Measurements from ENCODE around the gene LITAFD.
A peak's percentile ranks its signal among the peaks of the same experiment; 100 is the strongest.
"Not testable (repeated sequence)": the region's sequence is repeated elsewhere in the genome, so short reads cannot be mapped to it uniquely, and the experiment has no call there.

Gene LITAFD

DNA sequence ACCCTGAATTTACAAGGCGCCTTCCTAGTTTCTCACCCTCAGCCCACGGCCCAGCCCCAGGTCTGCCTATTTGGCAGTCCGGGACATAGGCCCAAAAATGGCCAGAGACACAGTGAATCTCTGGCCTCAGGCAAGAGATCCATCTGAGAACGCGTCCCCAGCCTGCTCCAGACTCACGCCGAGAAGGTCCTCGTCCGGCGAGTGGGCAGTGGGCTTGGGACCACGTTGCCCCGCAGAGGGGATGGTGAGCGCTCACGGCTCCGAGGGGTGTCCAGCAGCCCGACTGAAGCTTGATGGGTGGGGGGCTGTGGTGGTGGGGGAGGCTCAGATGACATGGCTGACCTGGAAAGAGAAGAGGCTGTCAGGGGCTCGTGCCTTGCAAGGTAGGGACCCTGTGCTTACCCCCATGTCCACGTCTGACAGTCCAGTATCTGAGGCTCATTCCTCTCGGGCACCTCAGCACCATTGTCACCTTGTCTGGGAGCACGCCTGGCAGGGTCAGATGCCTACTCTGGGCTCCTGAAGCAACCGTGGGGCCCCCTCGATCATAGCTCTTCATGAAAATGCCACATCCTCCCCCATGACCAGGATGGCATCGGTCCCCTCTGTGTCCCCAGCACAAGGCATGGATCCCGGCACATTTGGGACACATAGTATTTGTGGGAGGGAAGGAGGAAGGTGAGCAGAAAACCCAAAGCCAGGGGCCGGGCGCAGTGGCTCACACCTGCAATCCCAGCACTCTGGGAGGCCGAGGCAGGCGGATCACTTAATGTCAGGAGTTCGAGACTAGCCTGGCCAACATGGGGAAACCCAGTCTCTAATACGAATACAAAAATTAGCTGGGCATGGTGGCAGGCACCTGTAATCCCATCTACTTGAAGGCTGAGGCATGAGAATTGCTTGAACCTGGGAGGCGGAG is 22.9 kb upstream of the LITAFD start:
- no peak for DNase-seq

DNA sequence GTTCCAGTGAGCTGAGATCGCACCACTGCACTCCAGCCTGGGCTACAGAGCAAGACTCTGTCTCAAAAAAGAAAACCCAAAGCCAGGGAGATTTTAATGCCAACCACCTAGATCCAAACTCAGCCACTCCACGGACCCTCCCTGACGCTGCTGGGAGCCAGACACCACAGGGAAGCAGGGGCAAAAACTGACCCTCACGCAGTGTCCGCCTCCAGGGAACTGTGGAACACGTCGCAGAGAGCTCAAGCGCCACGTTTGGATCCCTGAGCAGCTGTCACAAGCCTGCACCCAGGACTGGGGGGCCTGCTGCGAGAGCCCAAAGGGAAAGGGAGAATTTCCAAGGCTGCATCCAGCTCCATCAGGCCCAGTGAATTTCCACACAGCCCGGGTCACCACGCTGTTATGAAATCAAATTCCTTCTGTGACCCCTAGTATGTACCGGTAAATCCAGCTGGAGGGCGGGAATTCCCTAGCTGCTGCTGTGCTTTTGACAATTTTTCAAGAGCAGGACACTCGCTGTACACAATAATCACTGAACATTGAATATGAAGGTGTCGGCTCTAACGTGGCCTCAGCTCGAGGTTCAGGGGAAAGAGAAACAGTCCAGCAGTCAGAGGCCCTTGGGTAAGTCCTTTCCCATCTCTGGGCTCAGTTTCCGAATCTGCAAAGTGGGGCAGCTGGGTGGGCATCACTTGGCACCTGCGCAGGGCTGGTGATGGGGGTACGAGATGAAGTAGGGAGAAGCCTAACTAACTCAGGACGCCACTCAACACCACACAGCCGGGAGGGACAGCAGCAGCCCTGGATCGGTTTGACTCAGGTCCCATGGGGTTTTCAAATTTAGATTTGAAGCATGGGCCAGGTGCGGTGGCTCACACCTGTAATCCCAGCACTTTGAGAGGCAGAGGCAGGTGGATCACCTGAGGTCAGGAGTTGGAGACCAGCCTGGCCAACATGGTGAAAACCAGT is 22.0 kb upstream of the LITAFD start:
- DNase-seq, result no peak

DNA sequence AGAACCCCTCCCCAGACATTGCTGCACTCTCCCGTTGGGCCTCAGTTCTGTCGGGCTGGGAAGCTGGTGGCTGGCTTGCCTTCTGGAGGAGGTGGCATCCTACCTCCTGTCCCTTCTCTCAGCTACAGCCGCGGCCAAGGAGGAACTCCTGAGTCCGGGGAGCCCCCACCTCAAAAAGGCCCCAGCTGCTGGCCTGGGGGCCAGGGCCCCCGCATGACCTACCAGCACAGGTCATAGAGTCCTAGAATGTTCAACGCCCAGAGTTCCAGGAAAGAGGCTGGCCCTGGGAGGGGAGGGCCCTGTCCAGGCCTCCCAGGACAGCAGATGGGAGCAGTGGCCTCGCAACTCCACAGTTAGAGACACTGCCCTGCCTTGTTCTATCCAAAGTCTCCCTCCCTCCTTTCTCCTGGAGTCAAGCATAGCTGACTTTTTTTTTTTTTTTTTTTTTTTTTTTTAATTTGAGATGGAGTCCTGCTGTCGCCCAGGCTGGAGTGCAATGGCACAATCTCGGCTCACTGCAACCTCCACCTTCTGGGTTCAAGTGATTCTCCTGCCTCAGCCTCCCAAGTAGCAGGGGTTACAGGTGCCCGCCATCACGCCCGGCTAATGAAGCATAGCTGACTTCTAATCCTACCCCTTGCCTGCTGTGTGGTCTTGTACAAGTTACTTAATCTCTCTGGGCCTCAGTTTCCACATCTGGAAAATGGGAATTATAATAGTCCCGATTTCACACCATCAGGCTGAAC is 20.4 kb upstream of the LITAFD start:
- peak in 1 of 14 donors; percentile 30 for DNase-seq

DNA sequence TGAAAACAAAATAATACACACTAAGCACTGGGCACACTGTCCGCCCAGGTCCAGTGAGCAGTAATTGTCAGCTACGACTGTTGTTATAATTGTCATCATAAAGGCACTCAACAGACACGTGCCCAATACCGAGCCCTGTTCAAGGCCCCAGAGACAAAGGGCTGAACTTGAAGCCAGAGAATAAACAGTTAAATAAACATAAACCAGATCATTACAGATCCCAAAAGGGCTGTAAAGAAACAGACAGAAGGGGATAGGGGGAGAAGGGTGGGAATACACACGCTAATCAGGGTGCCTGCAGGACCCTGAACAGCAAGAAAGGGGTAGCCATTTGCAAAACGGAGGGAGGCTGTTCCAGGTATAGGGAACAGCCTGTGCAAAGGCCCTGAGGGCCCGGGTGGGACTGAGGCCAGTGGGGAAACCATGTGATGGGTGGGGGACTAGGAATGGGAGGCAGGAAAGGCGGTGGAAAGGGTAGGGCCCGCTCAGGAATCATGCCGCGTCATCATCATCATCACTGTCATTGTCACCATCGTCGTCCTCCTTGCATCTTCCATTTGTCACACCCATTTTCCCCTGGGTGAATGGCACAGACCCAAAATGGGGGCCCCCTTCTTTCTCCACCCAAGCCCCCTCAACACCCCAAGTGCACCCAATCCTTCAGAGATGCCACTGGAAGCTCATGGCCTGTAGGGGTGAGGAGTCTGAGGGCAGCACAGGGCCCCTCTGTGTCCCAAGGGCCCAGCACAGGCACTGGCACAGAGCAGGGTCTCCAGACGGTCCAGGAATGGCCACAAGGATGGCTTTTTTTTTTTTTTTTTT is 19.6 kb upstream of the LITAFD start:
- DNase-seq, result no peak

GRCh38 chr16:8863594-8864424 is 18.3 kb upstream of the LITAFD start:
- peak in 13 of 14 donors; percentile 16 to 92 (median 80) for DNase-seq

- no peak for DNase-seq
Observed at GRCh38 chr16:8864480-8865110, 17.6 kb upstream of the LITAFD start.

GRCh38 chr16:8865145-8865882 is 16.8 kb upstream of the LITAFD start:
- no peak for DNase-seq

- DNase-seq, result peak in 8 of 14 donors; percentile 15 to 54 (median 30)
Observed at GRCh38 chr16:8866118-8866883, 15.8 kb upstream of the LITAFD start.

DNA sequence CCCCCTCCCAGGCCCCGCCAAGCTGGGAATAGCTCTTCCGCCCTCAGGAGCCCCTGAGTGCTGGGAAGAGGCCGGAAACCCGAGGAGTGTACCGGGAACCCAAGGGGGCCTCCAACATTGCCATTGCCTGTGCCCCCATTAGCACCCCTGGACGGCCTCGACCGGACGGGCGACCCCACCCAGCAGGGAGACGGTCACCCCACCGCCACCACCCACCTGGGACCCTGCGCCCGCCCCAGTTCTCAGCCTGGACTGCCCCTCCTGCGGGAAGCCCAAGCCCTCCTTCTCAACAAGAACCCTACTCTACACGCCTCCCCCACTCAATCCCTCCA is 15.3 kb upstream of the LITAFD start:
- DNase-seq, result no peak

GRCh38 chr16:8867216-8867931 is 14.8 kb upstream of the LITAFD start:
- peak in 10 of 14 donors; percentile 19 to 52 (median 36) for DNase-seq

DNA sequence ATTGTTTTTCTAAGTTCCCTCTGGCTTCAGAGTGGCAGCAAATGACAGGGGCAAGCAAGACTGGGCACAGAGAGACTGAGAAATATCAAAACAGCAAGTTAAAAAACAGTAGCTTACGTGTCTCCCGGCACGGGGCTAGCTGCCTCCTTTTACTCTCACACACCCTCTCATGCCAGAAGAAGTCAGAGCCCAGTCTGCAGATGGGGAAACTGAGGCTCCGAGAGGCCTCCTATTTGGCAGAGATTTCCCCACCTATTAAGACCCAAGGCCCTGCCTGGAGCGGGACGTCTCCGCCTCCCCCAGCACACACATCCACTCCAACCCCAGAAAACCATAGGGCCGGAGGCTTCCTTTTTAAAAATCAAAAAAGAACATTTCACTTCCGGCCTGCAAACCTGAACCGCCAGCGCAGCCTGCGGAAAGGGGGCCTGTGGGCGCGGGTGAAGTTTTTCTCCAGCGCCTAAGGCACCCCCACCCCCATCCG is 14.2 kb upstream of the LITAFD start:
- peak in 1 of 14 donors; percentile 48 for DNase-seq

GRCh38 chr16:8868416-8869211 is 13.5 kb upstream of the LITAFD start, which contains the start of gene CARHSP1:
TSS of gene CARHSP1 (minus strand) at chr16:8869006. CDS start at chr16:8859328, 9,678 bp downstream.
- peak; percentile 9 to 90 (median 82) for DNase-seq

GRCh38 chr16:8869212-8869987 is 12.8 kb upstream of the LITAFD start:
- no peak for DNase-seq

- not testable (repeated sequence) for DNase-seq
Observed at GRCh38 chr16:8869988-8870241, 12.2 kb upstream of the LITAFD start.

DNA sequence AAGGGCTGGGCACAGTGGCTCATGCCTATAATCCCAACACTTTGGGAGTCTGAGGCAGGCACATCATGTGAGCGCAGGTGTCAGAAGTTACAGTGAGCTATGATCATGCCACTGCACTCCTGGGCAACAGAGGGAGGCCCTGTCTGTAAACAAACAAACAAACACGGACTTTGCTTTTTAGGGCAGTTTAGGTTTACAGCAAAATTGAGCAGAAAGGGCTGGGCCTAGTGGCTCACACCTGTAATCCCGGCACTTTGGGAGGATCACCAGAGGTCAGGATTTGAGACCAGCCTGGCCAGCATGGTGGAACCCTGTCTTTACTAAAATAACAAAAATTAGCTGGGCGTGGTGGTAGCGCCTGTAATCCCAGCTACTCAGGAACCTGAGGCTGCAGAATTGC is 10.1 kb upstream of the LITAFD start:
- DNase-seq, result no peak

Measured in C1 segment of cervical spinal cord (tissue), 14 donors.